ENCODE measurements around the gene GALNT2.

- TF ChIP-seq, protein P1, sequence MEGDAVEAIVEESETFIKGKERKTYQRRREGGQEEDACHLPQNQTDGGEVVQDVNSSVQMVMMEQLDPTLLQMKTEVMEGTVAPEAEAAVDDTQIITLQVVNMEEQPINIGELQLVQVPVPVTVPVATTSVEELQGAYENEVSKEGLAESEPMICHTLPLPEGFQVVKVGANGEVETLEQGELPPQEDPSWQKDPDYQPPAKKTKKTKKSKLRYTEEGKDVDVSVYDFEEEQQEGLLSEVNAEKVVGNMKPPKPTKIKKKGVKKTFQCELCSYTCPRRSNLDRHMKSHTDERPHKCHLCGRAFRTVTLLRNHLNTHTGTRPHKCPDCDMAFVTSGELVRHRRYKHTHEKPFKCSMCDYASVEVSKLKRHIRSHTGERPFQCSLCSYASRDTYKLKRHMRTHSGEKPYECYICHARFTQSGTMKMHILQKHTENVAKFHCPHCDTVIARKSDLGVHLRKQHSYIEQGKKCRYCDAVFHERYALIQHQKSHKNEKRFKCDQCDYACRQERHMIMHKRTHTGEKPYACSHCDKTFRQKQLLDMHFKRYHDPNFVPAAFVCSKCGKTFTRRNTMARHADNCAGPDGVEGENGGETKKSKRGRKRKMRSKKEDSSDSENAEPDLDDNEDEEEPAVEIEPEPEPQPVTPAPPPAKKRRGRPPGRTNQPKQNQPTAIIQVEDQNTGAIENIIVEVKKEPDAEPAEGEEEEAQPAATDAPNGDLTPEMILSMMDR (IDR thresholded peaks at IDR 0.05; ENCODE audit: low read depth, low read length, missing input control): no peak
- TF ChIP-seq JUND (IDR thresholded peaks at IDR 0.05) (no peak), REST (IDR thresholded peaks at IDR 0.05) (no peak), SP1 (IDR thresholded peaks at IDR 0.05) (no peak), FOXA1 (IDR thresholded peaks at IDR 0.05) (no peak), EGR1 (IDR thresholded peaks at IDR 0.05; ENCODE audit: low read depth in 2 of 2) (no peak), ATF3 (IDR thresholded peaks at IDR 0.05) (no peak), GABPA (IDR thresholded peaks at IDR 0.05 in 1 of 2, conservative IDR thresholded peaks at IDR 0.05 in 1 of 2) (no peak), YY1 (IDR thresholded peaks at IDR 0.05) (no peak), TAF1 (conservative IDR thresholded peaks at IDR 0.05) (no peak), ZBTB33 (IDR thresholded peaks at IDR 0.05) (no peak), HNF4A (conservative IDR thresholded peaks at IDR 0.05) (no peak)
- TF ChIP-seq, protein P2, sequence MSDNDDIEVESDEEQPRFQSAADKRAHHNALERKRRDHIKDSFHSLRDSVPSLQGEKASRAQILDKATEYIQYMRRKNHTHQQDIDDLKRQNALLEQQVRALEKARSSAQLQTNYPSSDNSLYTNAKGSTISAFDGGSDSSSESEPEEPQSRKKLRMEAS (IDR thresholded peaks at IDR 0.05): no peak
Measured at GRCh38 chr1:230064283-230064682, 2.8 kb upstream of the GALNT2 start.
